GM19328 (cell line): ENCODE measurements around the gene BCAS3.
A peak's percentile ranks its signal among the peaks of the same experiment; 100 is the strongest.

ENCODE experiments used
- ATAC-seq: cut with Tn5 transposase; IDR thresholded peaks from one replicate; pipeline ENCODE4 v1.9.1; 2021; ENCODE audit warnings: mild to moderate bottlenecking, moderate library complexity; ENCODE audit not compliant: unreplicated experiment

Gene BCAS3

GRCh38 chr17:61118871-61119270 lies 441.2 kb downstream of the BCAS3 start:
- ATAC-seq: no peak

DNA sequence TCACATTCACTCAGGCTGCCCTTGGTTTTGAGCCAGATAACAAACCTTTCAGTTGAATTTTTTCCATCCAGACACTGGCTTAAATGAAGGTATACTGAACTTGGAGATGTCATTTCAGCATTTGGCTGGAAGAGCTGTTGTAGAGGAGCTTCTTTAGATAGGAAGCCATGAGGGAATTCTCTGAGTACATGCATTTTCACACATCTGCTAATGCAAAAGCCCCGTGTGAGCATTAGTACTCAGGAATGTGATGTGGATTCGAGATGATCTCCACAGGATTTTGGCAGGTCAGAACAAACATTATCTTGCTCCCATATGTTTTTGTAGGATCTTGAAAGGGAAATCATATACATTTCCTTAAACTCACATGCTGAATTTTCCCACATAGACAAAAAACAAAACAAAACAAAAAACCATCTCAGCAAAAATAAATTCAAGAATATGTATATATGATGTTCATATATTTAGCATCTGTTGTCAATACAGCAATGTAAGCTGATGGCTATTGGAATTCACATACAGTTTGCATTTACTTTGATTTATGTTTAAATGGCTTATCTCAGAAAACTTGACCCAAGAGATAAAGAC lies 444.8 kb downstream of the BCAS3 start:
- ATAC-seq: no peak

- ATAC-seq: no peak
These were observed 446.9 kb downstream of the BCAS3 start for GRCh38 chr17:61124562-61124961.

DNA sequence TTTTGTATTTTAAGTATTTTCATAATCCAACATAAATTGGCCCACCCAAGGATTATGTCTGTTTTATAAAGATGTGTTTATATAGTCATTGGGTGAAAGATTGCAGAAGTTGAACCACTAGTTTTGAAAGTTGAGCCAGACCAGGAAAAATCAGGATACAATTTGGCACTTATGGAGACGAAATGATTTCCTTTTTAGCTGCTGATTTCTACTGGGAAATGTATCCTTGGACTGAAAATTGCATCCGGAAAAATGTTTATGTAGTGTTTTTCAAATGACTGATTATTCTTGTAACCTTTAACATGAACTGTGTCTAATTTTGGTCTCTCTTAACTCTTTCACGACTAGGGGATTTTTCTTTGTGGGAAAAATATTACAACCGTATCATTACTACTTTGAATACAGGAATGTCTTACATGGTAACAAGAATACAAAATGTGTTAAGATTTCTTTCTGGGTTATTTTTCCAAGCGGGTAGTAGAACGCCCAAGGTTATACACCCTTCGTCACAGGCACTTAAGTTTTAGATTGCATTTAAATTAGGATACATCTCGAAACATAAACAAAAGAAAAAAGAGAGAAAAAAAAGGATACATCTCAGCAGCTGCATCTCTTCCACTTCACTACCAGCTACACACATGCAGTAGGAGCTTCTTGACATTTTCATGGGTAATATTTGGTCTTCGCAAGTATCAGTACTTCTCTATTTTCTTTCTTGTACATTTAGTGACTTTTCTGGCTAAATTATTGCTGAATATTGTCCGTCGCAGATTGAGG lies 449.0 kb downstream of the BCAS3 start:
- no peak for ATAC-seq

- ATAC-seq: no peak
These were observed 450.3 kb downstream of the BCAS3 start for GRCh38 chr17:61127960-61128359.

- ATAC-seq: no peak
These were observed 451.0 kb downstream of the BCAS3 start for GRCh38 chr17:61128661-61129115.

DNA sequence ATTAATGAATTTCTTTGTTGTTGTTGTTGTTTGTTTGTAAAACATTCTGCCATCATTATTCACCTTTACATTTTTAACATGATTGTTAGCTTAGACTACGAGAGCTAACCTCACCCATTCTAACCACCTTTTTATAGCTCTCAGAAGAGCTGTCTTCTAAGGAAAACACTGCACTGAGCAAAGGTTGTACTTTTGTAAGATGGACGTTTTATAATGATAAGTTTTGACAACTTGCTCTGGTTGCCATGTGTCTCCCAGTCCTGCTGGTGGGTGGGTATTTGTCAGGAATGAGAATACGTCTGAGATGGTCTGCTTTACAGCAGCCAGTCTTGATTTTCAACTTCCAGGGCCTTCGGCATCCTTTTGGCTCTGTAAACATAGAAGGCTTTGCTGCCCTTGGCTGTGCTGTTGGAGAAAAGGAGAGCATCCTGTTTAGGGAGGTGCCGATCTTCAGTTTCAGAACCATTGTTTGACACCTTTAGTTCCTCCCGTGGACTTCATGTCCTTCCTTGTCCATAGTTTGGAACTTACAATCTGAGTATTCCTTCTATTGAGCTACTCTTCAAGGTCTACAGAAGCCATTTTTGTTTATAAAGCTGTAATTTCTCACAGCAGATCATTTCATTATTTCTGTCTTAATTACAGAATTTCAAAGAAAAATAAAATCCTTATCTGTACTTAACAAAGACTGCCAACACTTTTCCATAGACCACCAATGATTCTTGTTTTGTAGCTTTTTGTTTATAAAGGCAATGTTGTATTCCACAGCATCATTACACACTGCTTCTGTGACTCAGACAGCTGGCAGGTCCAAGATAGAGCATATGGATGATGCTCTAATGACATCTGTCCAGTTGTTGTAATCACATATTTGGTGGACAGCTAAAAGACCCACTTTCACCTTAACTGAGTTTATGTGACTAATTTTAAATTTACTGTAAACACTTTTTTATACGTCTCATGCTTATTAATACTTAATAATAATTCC lies 451.9 kb downstream of the BCAS3 start:
- ATAC-seq: no peak

GRCh38 chr17:61130330-61130729 lies 452.7 kb downstream of the BCAS3 start:
- ATAC-seq: no peak

DNA sequence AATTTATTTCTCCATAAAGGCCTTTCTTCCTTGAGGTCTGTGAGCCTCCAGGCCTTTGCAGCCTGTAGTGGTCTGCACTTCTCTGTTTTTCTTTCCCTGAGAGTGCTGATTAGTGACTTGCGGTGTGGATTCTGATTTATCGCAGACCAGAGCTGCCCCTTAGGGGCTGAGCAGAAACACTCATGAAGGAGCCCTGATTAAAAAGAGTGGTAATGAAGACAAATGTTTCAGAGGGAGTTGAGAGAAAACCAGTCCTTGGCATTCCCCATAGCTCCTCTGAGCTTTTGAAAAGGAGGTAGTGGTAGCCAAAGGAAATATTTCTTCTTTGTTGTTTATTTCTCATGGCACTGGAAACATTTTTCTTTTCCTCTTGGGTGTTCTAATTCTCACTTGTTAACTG lies 453.9 kb downstream of the BCAS3 start:
- ATAC-seq: no peak

DNA sequence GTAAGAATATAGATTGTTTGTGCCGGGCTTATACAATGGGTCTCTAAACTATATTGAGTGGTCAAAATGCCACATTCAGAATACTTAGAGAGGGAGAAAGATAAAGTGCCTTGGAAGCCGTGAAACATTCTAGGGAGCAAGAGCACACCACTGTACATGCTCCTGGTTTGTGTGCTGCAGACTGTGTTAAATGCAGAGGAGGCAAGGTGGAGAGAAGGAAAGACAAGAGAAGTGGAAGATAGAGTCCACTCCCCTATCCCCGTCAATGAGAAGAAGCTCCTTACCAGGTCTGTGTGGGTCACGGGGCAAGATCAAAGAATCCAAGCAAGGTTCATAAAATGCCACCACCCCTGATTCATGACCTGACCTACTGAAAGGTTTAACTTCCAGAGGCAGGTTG lies 454.9 kb downstream of the BCAS3 start:
- ATAC-seq: no peak

DNA sequence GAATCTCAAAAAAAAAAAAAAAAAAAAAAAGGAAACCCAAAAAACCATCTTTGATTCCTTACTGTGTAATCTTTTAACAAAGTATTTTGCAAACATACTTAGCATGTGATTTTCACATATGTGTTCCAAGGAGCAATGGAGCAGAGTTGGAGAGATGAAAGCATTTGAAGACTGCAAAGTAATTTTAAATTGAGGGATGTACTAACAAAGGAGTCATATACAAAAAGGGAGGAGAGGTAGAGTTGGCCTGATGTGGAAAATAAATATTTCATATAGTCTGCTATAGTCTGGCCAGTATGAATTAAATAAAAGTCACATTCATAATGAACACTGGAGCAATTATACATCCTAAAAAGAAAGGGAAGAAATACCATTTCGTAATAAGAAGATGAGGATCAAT lies 456.2 kb downstream of the BCAS3 start:
- no peak for ATAC-seq

DNA sequence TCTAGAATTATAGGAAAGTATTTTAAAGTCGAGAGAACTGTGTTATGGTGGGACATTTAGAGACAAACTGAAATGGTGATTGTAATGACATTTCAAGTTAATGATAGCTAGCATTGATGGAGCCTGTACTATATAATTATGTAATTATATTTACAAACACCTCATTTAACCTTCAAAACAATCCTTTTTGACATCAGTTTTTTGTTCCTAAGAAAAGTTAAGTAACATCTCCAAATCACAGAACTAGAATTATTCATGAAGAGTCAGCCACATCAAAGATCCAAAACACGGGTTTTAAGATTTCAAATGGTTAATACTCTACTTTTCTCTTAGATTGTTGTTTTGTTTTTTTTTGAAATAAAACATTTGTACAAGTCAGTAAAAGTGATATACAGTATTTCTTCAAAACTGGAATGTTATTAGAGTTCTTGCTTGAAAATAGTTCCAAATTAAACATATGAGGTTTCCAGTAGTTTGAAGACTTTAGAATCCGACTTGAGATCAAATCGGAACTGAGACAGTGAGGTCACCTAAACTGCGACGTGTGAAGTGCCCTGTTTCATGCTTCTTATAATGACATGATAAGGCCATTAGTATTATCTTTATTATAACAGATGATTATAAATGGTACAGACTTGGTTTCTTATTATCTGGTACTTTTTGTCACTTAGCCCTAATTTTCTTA lies 457.0 kb downstream of the BCAS3 start:
- no peak for ATAC-seq

DNA sequence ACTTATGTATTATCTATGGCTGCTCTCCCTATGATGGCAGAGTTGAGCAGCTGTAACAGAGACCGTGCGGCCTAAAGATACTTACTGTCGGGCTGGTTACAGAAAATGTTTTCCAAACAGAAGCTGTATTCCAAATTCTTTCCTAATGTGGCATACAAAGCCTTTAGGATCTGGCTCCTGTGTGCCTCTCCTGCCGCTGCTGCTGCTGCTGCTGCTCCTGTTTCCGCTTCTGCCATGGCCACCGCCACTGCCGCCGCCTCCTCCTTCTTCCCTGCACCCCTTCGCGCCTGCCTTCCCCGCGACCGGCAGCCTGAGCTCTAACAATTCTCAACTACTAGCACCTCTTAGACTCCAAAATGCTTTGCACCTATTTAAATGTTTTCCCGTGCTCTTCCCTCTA lies 458.1 kb downstream of the BCAS3 start:
- ATAC-seq: no peak

DNA sequence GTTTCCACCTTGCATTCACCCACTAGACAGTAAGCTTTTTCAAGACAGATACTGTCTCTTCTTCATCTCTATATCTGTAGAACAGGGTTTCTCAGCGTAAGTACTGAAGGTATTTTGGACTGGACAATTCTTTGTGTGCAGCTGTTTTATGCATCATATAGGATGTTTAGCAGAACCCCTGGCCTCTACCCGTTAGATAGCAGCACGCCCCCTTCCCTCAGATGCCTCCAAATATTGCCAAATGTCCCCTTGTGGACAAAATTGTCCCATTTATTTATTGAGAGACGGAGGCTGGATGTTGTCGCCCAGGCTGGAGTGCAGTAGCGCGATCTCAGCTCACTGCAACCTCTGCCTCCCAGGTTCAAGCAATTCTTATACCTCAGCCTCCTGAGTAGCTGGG lies 458.6 kb downstream of the BCAS3 start:
- no peak for ATAC-seq

- ATAC-seq: peak; percentile 96
These were observed 461.6 kb downstream of the BCAS3 start for GRCh38 chr17:61139219-61139618.

- ATAC-seq: no peak
These were observed 462.6 kb downstream of the BCAS3 start for GRCh38 chr17:61140081-61140786.

DNA sequence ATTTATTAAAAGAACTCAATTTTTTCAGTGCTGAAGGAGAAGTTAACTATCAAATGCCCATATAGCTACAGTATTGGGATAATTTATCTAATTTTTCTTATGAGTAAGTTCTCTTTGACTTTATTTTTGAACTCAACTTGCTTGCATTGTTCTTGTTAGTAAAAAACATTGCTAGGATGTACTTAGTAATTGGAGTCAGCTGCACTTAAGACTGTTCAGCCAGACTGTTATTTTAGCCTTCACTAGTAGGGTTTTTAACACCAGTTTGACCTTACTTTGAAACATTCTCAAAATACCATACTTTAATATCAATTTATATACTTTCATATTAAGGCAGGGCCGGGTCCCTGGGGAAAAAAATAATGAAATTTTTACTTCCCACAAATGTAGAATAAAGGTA lies 465.4 kb downstream of the BCAS3 start:
- ATAC-seq: no peak

- no peak for ATAC-seq
These were observed 466.5 kb downstream of the BCAS3 start for GRCh38 chr17:61144137-61144536.

GRCh38 chr17:61144617-61145564 lies 467.2 kb downstream of the BCAS3 start:
- ATAC-seq: no peak
